ENCODE data around the gene APOC4.

- TF ChIP-seq ZFX (IDR thresholded peaks at IDR 0.05) = no peak
- TF ChIP-seq, protein P1, sequence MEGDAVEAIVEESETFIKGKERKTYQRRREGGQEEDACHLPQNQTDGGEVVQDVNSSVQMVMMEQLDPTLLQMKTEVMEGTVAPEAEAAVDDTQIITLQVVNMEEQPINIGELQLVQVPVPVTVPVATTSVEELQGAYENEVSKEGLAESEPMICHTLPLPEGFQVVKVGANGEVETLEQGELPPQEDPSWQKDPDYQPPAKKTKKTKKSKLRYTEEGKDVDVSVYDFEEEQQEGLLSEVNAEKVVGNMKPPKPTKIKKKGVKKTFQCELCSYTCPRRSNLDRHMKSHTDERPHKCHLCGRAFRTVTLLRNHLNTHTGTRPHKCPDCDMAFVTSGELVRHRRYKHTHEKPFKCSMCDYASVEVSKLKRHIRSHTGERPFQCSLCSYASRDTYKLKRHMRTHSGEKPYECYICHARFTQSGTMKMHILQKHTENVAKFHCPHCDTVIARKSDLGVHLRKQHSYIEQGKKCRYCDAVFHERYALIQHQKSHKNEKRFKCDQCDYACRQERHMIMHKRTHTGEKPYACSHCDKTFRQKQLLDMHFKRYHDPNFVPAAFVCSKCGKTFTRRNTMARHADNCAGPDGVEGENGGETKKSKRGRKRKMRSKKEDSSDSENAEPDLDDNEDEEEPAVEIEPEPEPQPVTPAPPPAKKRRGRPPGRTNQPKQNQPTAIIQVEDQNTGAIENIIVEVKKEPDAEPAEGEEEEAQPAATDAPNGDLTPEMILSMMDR (conservative IDR thresholded peaks at IDR 0.05) = no peak
These were observed 6.2 kb downstream of the APOC4 start for GRCh38 chr19:44948237-44948636.

Measured in C4-2B (cell line).